K562 (cell line): ENCODE data around the gene NUAK2. TPM values are rescaled to one million over a fixed set of nuclear protein-coding genes. Genes with fewer than 3 reads are reported as not detected.

Experiments
- BHLHE40 ChIP-seq: IDR thresholded peaks from 2 replicates; pipeline ENCODE4 v1.6.1; 2011; ENCODE audit warnings: low read length, improper control_type of control experiment
- ESRRA ChIP-seq: fragments of 450-650 bp; IDR thresholded peaks from 2 replicates; pipeline ENCODE4 v1.6.1; 2014; ENCODE audit warnings: low read depth, mild to moderate bottlenecking, moderate library complexity, borderline replicate concordance
- ESRRB ChIP-seq: fragments of 250-450 bp; sonication (Bioruptor Pico); IDR thresholded peaks from 2 replicates; pipeline ENCODE4 v1.5.0; 2020; ENCODE audit warnings: mild to moderate bottlenecking, moderate library complexity, borderline replicate concordance
- FOSL1 ChIP-seq: fragments of 200-800 bp; sonication (Bioruptor generic); conservative IDR thresholded peaks from 2 replicates; pipeline ENCODE4 v1.6.1; 2016; ENCODE audit warnings: missing genetic modification characterization, missing compliant biosample characterization
- HMG20B ChIP-seq: fragments of 250-450 bp; sonication (Bioruptor Pico); IDR thresholded peaks from 2 replicates; pipeline ENCODE4 v1.5.0; 2021; ENCODE audit warnings: mild to moderate bottlenecking
- KDM1A ChIP-seq, 2 experiments: fragments of 450-650 bp; IDR thresholded peaks; 2 replicates each; pipeline ENCODE4 v1.6.1; 2016; ENCODE audit warnings: mild to moderate bottlenecking in 2 of 2
- NR2C2 ChIP-seq, 2 experiments: fragments of 200-800 bp in 1 of 2; sonication (Bioruptor generic) in 1 of 2; sonication (generic) in 1 of 2; formaldehyde crosslinking in 1 of 2; IDR thresholded peaks; 2 replicates each; pipeline versions ENCODE4 v1.6.1 to v1.8.0; 2016 to 2022; ENCODE audit warnings: mild to moderate bottlenecking in 1 of 2, missing compliant biosample characterization in 1 of 2, missing genetic modification characterization in 1 of 2, missing genetic modification reagents in 1 of 2
- ZFP36 ChIP-seq: fragments of 150-350 bp; IDR thresholded peaks from 2 replicates; pipeline ENCODE4 v1.6.1; 2018; ENCODE audit warnings: low read length, low read depth; ENCODE audit not compliant: partially characterized antibody
- ZFX ChIP-seq: sonication (generic); formaldehyde crosslinking; IDR thresholded peaks from 2 replicates; pipeline ENCODE4 v1.8.0; 2022; ENCODE audit warnings: mild to moderate bottlenecking, missing genetic modification reagents, moderate library complexity
- polyA plus RNA-seq, 8 experiments: library from polyadenylated mRNA; depleted of rRNA in 4 of 8; stranded (reverse) in 5 of 8; unstranded in 3 of 8; fragments of >200 nt; fragmentation: Nextera tagmentation in 2 of 8; fragmentation: Illumina TruSeq in 1 of 8; extraction: Ambion mirVana in 2 of 8; extraction: Trizol in 1 of 8; gene quantifications; 2 replicates each; pipeline versions ENCODE4 v1.2.1 to v1.2.3, GENCODE V29; 2011 to 2014; ENCODE audit warnings: inconsistent platforms in 1 of 8, missing spikeins in 1 of 8
- total RNA-seq, 7 experiments: library from RNA; depleted of rRNA in 6 of 7; stranded (reverse); fragments of >200 nt in 6 of 7; fragmentation: Illumina TruSeq in 2 of 7; extraction: Trizol in 2 of 7; gene quantifications; 2 replicates each; pipeline versions ENCODE4 v1.2.1 to v1.2.3, GENCODE V29; 2011 to 2021; ENCODE audit warnings: low replicate concordance in 1 of 7
- TF ChIP-seq, protein P1 (sequence below): fragments of 450-650 bp; formaldehyde crosslinking; IDR thresholded peaks from 2 replicates; pipeline ENCODE4 v1.4.0; 2020; ENCODE audit warnings: mild to moderate bottlenecking, mixed read lengths
- TF ChIP-seq, protein P2 (sequence below): fragments of 150-350 bp; conservative IDR thresholded peaks from 2 replicates; pipeline ENCODE4 v1.6.1; 2014; ENCODE audit warnings: low read length
- TF ChIP-seq, protein P3 (sequence below): fragments of 450-650 bp; formaldehyde crosslinking; IDR thresholded peaks from 2 replicates; pipeline ENCODE4 v1.4.0; 2022; ENCODE audit warnings: missing genetic modification characterization
- TF ChIP-seq, protein P4 (sequence below), 2 experiments: fragments of 450-650 bp in 1 of 2; sonication (generic) in 1 of 2; formaldehyde crosslinking in 1 of 2; IDR thresholded peaks in 1 of 2; conservative IDR thresholded peaks in 1 of 2; 2 replicates each; pipeline versions ENCODE4 v1.6.1 to v1.8.1; 2016 to 2023; ENCODE audit warnings: mild to moderate bottlenecking in 2 of 2, moderate library complexity in 2 of 2, inconsistent platforms in 1 of 2, missing genetic modification reagents in 1 of 2
- TF ChIP-seq, protein P5 (sequence below): IDR thresholded peaks from 2 replicates; pipeline ENCODE4 v1.6.1; 2014; ENCODE audit warnings: antibody characterized with exemption

The NUAK2 gene
- total and polyA plus RNA-seq, 9 of the 15 experiments (the other 6 are each of a cell fraction or from before 2014, with no cell fraction given) = 0.04 to 0.44 (median 0.14) TPM

DNA sequence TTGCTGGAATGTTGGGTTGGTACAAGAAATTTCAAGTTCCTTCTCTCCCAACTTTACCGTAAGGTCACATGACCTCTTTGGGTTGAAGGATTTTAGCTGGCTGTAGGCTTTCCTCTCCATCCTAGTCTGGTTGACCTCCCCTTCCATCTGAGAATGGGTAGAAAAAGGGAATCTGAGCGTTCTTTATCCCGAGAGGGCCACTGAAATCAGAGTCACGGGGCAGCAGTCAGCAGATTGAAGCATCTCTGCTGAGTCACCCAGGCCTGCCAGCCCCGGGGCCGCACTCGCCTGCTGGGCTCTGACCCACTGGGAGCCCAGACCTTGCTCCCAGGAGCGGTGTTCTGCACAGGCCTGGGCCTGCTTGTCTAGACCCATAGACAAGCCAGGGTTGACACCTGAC, 62.8 kb downstream of the NUAK2 start (continued):
- TF ChIP-seq, protein P1, sequence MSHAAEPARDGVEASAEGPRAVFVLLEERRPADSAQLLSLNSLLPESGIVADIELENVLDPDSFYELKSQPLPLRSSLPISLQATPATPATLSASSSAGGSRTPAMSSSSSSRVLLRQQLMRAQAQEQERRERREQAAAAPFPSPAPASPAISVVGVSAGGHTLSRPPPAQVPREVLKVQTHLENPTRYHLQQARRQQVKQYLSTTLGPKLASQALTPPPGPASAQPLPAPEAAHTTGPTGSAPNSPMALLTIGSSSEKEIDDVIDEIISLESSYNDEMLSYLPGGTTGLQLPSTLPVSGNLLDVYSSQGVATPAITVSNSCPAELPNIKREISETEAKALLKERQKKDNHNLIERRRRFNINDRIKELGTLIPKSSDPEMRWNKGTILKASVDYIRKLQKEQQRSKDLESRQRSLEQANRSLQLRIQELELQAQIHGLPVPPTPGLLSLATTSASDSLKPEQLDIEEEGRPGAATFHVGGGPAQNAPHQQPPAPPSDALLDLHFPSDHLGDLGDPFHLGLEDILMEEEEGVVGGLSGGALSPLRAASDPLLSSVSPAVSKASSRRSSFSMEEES (CRISPR knock-in tag) = peak; percentile 94
- TF ChIP-seq ESRRB (CRISPR knock-in tag) (no peak), ZFX (peak; percentile 34; the same call in 1 of the 2 replicates), KDM1A (IDR thresholded peaks at IDR 0.05) (peak; percentile 92 to 94), ZFP36 (peak; percentile 47), ESRRA (0 out of 2 replicates have a peak, but pooled peaks have one; percentile 10), FOSL1 (peak; percentile 74), NR2C2 (CRISPR knock-in tag; IDR thresholded peaks at IDR 0.05) (no peak), NR2C2 (tag; IDR thresholded peaks at IDR 0.05) (peak; percentile 73), HMG20B (CRISPR knock-in tag) (0 out of 2 replicates have a peak, but pooled peaks have one; percentile 76), BHLHE40 (peak; percentile 63)
- TF ChIP-seq, protein P2, sequence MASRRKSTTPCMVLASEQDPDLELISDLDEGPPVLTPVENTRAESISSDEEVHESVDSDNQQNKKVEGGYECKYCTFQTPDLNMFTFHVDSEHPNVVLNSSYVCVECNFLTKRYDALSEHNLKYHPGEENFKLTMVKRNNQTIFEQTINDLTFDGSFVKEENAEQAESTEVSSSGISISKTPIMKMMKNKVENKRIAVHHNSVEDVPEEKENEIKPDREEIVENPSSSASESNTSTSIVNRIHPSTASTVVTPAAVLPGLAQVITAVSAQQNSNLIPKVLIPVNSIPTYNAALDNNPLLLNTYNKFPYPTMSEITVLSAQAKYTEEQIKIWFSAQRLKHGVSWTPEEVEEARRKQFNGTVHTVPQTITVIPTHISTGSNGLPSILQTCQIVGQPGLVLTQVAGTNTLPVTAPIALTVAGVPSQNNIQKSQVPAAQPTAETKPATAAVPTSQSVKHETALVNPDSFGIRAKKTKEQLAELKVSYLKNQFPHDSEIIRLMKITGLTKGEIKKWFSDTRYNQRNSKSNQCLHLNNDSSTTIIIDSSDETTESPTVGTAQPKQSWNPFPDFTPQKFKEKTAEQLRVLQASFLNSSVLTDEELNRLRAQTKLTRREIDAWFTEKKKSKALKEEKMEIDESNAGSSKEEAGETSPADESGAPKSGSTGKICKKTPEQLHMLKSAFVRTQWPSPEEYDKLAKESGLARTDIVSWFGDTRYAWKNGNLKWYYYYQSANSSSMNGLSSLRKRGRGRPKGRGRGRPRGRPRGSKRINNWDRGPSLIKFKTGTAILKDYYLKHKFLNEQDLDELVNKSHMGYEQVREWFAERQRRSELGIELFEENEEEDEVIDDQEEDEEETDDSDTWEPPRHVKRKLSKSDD = no peak
- TF ChIP-seq, protein P3, sequence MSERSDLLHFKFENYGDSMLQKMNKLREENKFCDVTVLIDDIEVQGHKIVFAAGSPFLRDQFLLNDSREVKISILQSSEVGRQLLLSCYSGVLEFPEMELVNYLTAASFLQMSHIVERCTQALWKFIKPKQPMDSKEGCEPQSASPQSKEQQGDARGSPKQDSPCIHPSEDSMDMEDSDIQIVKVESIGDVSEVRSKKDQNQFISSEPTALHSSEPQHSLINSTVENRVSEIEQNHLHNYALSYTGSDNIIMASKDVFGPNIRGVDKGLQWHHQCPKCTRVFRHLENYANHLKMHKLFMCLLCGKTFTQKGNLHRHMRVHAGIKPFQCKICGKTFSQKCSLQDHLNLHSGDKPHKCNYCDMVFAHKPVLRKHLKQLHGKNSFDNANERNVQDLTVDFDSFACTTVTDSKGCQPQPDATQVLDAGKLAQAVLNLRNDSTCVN (CRISPR knock-in tag) = no peak
- TF ChIP-seq, protein P4, sequence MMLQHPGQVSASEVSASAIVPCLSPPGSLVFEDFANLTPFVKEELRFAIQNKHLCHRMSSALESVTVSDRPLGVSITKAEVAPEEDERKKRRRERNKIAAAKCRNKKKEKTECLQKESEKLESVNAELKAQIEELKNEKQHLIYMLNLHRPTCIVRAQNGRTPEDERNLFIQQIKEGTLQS (IDR thresholded peaks at IDR 0.05) = peak; percentile 56
- TF ChIP-seq, protein P4 (CRISPR knock-in tag; conservative IDR thresholded peaks at IDR 0.05) = no peak
- TF ChIP-seq, protein P5, sequence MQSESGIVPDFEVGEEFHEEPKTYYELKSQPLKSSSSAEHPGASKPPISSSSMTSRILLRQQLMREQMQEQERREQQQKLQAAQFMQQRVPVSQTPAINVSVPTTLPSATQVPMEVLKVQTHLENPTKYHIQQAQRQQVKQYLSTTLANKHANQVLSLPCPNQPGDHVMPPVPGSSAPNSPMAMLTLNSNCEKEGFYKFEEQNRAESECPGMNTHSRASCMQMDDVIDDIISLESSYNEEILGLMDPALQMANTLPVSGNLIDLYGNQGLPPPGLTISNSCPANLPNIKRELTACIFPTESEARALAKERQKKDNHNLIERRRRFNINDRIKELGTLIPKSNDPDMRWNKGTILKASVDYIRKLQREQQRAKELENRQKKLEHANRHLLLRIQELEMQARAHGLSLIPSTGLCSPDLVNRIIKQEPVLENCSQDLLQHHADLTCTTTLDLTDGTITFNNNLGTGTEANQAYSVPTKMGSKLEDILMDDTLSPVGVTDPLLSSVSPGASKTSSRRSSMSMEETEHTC = peak; percentile 37; the same call in 1 of the 2 replicates
